NCI-H1092 (cell line): ENCODE results near the gene WDR88.
"Not testable (repeated sequence)": the region's sequence is repeated elsewhere in the genome, so short reads cannot be mapped to it uniquely, and the experiment has no call there.

Experiments
- DNase-seq: peaks from one replicate; lab custom pipeline; 2025; lab: John Stamatoyannopoulos, UW

WDR88 gene, protein sequence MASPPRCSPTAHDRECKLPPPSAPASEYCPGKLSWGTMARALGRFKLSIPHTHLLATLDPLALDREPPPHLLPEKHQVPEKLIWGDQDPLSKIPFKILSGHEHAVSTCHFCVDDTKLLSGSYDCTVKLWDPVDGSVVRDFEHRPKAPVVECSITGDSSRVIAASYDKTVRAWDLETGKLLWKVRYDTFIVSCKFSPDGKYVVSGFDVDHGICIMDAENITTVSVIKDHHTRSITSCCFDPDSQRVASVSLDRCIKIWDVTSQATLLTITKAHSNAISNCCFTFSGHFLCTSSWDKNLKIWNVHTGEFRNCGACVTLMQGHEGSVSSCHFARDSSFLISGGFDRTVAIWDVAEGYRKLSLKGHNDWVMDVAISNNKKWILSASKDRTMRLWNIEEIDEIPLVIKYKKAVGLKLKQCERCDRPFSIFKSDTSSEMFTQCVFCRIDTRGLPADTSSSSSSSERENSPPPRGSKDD

DNA sequence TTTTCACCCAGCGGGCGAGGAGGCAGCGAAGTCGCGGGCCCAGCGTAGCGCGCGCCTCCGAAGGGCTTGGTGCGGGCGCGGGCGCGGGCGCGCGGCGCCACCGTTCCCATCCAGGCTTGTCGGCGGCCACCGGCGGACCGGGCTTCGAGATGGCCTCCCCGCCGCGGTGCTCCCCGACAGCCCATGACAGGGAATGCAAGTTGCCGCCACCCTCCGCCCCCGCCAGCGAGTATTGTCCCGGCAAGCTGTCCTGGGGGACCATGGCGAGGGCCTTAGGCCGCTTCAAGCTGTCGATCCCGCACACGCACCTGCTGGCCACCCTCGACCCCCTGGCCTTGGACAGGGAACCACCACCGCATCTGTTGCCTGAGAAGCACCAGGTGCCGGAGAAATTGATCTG is at the start of gene WDR88:
Gene WDR88, plus strand, starts transcription at position 94 of the 400 bp plus-strand sequence. Its CDS starts 56 bp downstream, at position 150.
- no peak for DNase-seq

DNA sequence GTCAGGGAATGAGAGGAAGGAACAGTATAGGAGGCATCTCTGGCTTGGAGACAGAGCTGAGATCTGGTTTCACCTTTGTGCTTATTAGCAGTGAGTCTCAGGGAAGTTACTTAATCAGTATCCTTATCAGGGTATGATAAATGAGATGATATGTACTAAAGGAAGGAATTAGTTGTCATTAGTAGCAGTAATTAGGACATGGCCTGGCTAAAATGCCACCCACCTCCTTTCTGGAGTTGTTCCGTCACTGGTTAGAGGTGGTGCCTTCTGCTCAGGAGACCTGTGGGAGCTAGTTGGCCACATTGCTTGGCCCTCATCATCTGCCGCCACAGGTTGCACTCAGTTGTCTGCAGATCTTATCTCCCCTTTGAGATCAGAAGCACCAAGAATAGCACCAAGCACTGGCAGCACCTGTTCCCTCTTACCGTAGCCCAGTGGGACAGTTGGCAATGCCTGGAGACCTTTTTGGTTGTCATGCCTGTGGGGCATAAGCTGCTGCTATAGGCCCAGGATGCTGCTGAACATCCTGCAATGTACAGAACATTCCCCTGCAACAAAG is 46.3 kb upstream of the WDR88 start:
- no peak for DNase-seq

DNA sequence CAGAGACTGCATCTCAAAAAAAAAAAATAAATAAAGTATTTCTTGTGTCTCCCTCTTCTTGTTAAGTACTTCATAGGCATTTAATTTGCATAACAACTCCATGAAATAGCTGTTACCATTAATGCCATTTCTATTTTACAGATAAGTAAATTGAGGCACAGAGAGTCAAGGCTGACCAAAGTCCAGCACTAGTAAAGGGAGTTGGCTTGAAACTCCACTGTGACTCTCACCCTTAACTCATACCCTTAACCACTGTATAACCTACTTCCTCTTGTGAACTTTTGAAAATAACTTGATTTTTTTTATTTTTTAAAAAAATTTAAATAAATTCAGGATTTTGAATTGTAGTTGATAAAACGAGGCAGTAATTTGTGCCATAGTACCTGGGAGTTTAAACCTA is 45.0 kb upstream of the WDR88 start:
- no peak for DNase-seq

DNA sequence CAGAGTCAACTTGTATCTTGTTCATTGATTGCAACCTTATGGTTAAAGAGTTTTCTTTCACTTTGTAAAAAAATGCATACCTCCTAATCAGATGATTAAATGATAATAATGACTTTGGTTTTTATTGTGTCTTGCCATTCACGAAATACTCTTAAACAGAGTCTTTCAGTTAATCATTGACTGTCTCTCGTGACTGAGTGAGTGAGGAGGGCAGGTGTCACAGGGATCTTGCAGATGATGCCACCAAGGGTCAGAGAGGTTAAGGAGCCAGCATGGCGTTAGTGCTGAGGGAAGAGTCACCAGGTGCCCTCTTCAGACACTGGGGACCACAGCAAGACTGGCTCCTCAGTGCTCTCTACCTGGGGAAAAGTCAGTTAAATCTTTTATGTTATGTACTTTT is 42.9 kb upstream of the WDR88 start:
- DNase-seq, result no peak

DNA sequence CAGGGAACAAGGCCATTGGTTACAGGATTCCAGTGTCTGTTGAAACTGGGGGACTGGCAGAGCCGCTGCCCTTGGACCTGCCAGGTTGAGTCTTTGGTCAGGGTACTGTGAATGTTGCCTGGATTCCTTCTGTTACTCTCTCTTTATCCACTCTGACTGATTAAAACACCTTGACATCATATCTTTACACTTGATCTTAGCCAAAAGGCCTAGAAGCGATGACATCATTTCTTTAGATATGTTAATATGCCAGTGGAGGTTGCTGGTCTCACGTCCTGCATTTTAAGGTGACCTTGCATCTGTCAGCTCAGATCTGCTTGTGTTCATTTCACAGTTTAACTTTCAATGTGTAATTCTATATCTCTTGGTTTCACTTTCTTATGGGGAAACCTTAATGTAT is 41.7 kb upstream of the WDR88 start:
- DNase-seq, result no peak

DNA sequence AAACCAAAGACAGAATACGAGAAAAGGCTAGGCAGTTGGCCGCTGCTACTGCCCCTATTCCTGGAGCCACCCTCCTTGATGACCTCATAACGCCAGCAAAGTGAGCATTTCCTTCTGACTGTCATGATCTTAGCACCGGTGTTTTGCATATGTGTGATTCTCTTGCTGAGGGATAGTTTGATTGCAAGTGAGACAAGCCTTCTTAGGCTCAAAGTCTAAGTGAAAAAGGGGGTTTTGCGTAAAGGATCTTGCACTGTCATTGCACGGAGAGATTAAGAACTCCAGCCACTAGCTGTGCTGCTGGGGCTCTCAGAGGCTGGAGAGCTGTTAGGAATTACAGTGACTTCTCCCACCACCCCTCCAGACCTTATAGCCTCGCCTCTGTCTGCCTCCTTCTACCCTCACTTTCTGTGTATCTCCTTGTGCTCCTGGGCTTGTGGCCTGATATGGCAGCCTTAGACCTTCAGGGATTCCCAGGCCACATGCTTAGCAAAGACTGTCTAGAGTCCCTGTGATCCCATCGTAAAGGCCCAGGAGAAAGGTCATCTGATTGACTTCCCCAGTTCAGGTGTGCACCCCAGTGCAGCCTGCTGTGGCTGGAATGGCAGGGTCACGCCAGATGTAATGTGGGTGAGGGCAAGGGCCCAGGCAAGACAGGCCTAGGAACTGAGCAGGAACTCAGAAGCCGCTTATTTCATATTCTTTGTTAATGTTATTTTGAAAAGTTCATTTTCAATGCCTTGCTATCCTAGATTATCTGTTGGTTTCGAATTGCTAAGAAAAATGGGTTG is 38.3 kb upstream of the WDR88 start:
- DNase-seq, result no peak

DNA sequence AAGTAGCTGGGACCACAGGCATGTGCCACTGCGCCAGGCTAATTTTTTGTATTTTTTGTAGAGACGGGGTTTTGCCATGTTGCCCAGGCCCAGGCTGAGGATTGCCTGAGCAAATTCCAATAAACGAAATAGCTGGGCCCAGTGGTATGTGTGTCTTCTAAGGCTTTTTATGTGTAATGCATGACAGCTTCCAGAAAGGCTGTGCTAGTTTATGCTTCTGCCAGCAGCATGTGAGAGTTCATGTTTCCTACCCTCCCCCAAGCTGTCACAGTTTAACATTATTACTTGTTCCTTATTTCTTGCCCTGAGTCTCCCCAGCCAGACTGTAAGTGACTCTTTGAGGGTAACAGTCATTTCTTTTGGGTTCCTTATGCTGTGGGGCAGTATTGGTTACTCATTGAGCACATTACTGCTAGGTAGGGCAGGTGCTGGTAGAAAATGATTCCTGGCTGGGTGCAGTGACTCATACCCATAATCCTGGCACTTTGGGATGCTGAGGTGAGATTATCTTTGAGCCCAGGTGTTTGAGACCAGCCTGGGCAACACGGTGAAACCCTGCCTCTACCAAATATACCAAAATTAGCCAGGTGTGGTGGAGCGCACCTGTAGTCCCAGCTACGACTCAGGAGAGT is 37.4 kb upstream of the WDR88 start:
- no peak for DNase-seq

DNA sequence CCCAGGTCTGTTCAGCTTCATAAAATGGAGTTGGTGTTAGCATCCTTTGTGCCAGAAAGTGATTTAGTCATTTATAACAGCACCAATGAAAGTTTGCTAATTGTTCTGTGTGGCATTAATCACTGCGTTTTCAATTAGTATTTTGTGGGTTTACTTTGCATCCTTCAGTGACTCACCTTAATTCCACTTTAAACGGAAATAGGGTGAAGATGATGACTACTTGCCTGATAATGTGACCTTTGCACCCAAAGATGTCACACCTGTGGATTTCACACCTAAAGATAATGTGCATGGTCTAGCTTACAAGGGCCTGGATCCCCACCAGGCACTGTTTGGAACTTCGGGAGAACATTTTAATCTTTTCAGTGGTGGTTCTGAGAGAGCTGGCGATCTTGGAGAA is 35.9 kb upstream of the WDR88 start:
- no peak for DNase-seq

DNA sequence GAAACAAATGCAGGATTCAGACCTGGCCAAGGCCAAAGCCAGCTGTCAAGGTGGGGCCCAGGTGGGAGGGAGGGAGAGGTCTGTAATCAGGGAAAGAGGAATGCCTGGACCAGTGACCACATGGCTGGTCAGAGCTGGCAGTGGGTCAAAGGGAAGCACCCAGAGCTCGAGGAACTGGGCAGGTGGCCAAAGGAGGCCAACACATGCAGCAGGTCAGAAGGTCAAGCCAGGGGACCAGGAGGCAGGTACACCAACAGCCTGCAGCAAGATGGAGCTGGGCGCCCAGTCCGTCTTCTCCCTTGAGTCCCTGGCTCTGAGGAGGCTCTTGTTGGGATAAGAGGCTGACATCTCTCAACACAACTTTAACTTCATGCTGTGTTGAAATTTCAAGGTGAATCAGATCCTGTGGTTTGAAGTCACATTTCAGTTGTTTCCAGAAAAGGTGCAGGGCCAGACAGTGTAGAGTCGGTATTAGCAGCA is 33.8 kb upstream of the WDR88 start:
- DNase-seq, result no peak

DNA sequence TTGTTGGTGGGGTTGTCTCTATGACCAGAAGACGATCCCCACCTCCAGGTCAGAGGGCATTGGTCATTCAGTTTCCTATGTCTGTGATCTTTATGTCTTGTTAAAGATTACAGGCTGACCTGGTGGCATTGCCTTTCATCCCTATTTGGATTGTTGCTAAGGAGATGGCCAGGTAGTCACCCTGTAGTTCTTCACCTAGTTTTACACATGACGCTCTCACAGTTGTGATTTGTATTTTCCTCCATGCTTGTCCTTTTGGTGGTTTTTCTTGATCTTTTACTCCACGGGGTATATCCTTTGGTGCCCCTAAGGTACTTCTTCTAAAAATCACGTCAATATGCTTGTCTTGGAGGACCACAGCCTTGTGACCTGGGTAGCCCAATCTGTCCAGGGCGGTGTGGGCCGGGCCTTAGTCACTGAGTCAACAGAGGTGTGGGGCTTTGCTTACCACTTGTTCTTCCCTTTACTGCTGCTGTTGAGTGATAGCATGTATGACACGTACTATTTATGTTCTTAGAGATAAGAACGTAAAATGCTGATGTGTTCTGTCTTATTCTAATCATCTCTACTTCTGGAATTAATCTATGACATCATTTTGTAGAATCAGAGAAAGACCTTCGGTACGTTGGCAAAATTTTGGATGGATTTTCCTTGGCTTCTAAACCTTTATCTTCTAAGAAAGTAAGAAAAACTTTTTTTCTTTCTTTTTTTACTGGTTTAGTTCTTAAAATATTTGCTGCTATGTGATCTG is 30.8 kb upstream of the WDR88 start:
- DNase-seq, result no peak

DNA sequence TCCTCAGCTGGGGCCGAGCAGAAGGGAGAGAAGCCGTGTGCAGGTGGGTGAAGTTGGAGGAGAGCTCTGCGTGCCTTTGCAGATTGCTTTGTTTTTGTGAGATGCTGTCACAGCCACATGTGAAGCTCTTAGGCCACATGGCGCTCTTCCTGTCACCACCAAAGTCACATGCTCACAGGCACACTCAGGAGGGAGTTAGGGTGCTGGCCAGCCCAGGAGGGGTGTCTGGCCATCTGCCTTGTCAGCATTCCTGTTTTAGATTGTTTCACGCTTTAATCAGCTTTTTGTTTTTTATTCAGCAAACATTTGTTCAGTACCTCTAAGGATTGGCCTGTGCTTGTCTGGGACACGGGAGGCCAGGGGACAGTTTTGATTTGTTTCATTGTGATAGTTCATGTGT is 29.0 kb upstream of the WDR88 start:
- no peak for DNase-seq

DNA sequence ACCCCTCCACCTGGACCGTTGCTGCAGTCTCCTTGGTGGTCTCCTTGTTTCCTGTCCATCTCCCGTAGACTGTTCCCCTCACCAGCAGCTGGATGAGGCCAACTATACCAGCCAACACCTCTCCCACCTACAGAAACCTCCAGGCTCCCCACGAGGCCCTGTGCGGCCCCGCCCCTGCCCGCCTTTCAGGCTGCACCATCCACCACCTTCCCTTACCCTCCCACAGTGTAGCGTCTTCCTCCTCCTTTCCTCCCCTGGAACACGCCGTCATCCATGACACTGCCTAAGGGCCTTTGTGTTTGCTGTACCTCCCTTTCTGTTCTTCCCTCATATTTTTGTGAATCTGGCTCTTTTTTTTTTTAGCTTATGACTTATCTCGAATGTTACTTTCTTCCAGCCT is 23.8 kb upstream of the WDR88 start:
- no peak for DNase-seq

DNA sequence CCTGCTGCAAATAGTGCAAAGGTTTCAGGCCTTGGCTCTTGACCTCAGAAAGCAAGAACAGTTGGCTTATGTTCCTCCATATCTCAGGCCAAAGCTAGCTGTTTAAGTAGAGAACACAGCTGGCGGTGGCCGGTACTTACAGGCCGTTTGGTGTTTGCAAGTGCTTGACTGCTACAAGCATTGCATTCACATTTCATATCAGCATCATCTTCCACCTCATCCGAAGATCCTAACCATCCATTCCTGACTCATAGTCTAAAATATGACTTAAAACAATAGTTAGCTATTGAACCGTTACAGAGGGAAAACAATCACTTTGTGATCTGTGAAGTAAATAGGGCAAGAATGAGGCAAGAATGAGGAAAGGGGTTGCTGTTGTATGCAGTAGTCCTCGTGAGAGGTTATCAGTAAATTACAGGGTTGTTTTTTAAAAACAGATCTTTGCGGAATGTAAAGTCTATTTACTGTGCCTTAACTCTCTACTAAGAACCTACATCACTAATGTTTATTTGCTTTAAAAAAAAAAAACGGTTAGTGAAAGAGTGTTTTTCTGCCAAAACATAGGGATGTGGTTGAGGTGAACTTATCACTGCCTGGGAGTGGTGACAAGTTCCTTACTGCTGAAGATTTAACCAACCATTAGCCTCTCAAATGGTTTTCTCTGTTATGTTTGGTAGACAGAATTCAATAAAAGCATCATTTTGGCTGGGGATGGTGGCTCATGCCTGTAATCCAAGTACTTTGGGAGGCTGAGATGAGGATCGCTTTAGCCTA is 21.6 kb upstream of the WDR88 start:
- DNase-seq, result no peak

DNA sequence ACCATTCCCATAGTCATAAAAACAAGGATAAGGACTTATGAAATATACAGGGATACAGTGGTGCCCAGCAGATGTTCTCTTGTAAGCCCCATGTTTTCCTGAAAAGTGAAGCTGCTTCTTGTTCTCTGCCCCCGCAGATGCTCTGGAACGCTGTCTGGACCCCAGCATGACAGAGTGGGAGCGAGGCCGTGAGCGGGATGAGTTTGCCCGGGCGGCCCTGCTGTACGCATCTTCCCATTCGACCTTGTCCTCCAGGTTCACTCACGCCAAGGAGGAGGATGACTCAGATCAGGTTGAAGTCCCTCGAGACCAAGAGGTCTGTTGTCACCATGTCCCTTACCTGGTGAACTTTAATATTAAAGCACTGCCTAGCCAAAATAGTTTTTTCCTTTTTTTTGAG is 20.3 kb upstream of the WDR88 start:
- no peak for DNase-seq

DNA sequence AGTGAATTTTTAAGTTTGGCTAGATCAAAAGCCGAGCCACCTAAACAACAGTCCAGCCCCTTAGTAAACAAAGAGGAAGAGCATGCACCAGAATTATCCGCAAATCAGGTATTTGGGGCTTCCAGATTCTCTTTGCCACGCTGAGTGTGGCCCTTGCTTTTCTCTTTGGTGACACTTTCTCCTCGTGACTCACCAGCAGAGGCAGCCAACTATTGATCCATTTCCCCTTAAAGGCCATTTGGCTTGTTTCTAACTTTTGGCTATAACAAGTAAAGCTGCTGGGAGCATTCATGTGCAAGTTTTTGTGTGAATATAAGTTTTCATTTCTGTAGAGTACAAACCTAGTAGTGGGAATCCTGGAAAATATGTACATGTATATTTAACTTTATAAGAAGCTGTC is 17.6 kb upstream of the WDR88 start:
- no peak for DNase-seq

DNA sequence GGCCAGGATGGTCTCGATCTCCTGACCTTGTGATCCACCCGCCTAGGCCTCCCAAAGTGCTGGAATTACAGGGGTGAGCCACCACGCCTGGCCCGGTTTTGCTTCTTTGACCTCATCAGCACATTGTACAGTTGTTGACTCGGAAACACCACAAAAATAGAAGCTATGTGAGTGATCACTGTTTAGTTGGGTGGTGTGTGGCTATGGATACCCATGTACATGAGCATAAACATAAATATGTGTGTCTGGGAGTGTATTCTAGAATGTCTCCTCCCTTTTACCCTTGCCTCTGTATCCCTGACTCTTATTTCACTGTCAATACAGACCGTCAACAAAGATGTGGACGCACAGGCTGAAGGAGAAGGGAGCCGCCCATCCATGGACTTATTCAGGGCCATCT is 14.4 kb upstream of the WDR88 start:
- no peak for DNase-seq

DNA sequence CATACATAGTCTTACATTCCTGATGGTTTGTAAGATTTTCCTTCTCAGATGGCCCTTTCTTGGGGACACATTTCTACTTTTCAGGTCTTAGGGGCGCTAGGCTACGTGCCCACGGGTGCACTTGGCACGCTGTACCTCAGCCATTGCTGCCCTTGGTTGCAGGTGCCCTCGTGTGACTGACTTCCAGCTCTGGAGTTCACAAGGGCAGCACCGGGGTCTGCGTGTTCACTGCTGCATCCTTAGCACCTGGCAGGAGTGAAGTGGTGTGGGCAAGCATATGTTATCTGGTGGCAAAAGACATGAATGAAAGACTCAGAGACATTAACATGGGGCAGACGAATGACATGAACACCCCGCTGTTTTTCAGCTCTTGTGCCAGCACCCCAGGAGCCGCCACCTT is 13.3 kb upstream of the WDR88 start:
- DNase-seq, result no peak

DNA sequence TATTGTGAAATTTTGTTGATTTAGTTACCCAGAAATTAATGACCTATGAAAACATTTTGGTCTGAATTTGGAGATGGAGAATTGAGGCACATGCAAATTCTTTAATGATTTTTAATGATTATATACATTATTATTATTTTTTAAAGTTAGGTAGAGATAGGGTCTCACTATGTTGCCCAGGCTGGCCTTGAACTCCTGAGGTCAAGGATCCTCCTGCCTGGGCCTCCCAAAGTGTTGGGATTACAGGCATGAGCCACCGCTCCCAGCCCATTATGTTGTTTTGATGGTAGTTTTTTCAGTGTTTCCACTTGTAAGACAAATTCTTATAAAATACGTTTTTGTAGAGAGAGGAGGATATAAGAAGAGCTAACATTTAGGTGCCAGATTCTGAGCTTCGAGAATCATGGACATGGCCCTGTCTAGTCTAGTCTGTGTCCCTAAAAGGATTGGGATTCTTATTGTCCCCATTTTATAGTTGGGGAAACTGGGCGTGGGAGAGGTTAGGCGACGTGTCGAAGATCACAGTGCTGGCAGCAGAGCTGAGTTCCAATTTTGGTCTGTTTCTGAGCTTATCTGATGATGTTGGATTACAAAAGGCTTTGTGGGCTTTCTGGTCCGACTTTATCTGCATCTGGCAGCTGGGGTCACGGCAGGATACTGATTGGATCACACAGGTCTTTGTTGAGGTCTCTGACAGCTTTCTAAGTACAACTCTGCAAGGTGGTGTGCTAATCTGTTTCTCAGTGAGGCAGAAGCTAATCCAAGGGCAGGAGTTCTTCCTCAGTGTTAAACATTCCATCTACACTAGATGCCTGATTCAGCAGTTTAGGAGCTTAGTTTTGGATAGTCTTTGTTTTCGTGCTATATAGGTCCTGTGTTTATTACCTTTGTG is 7.5 kb upstream of the WDR88 start:
- no peak for DNase-seq

DNA sequence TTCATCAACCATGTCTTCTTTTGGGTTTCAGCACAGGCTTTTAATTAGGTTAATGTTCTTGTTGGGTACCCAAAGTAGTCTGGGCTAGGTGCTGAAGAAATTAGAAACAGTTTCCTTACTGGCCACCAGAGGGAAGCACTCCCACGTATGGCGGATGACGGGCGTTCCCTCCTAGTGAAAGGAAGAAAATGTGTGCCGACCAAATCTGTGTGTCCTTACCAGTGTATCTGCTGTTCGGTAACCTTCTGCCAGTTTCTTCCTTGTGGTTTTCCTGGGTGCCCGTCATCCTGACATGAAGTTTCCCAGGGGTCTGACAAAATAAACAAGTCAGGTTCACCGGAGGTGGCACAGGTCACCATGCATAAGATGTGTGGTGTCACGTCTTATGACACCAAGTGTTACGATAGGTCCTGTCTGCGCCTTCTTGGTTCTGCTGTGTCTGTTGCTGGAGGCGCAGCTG is 6.0 kb upstream of the WDR88 start:
- DNase-seq, result no peak

DNA sequence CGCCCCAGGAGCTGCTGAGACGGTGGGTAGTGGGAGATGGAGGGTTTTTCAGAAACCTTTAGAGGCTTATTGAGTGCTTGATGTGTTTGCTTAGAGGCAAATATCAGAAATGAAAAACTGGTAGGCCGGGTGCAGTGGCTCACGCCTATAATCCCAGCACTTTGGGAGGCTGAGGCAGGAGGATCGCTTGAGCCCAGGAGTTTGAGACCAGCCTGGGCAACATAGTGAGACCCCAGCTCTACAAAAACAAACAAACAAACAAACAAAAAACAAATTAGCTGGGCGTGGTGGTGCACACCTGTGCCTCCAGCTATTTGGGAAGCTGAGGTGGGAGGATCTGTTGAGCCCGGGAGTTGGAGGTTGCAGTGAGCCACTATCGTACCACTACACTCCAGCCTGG is 5.2 kb upstream of the WDR88 start:
- not testable (repeated sequence) for DNase-seq
